Fibroblast of lung (primary cell): ENCODE data around the gene ALPK3.

Source experiments
- EZH2 ChIP-seq: IDR thresholded peaks from 2 replicates; pipeline ENCODE4 v1.5.1; 2012; ENCODE audit warnings: low read length, control low read depth, mild to moderate bottlenecking; ENCODE audit errors: missing control alignments
- TF ChIP-seq, protein P1 (sequence below), 2 donors: IDR thresholded peaks in 1 of 2; conservative IDR thresholded peaks in 1 of 2; 1 replicate in 1 of 2; 2 replicates in 1 of 2; pipeline ENCODE4 v1.5.1; 2011 to 2012; ENCODE audit warnings: low read length in 2 of 2, control low read depth in 1 of 2, inconsistent platforms in 1 of 2, low read depth in 1 of 2, mild to moderate bottlenecking in 1 of 2

DNA sequence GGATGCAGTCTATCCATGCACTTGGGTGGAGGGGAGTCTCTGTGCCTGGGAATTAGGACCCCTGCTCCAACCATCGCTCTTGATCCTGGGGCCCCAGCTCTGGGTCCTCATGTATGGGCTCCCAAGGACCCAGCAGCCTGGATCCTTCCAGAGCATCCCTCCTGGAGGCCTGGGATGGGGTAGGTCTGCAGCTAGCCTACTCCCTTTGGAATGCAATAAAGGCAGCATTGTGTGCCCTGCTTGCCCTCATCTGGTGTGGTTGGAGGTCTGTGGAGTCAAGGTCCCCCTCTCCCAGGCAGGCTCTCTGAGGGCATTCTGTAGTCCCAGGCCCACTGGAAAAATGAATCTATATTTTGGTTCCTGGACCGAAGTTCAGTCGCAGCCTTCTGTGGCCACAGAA is 52.4 kb downstream of the ALPK3 start:
- TF ChIP-seq, protein P1, sequence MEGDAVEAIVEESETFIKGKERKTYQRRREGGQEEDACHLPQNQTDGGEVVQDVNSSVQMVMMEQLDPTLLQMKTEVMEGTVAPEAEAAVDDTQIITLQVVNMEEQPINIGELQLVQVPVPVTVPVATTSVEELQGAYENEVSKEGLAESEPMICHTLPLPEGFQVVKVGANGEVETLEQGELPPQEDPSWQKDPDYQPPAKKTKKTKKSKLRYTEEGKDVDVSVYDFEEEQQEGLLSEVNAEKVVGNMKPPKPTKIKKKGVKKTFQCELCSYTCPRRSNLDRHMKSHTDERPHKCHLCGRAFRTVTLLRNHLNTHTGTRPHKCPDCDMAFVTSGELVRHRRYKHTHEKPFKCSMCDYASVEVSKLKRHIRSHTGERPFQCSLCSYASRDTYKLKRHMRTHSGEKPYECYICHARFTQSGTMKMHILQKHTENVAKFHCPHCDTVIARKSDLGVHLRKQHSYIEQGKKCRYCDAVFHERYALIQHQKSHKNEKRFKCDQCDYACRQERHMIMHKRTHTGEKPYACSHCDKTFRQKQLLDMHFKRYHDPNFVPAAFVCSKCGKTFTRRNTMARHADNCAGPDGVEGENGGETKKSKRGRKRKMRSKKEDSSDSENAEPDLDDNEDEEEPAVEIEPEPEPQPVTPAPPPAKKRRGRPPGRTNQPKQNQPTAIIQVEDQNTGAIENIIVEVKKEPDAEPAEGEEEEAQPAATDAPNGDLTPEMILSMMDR (conservative IDR thresholded peaks at IDR 0.05 in 1 of 2, IDR thresholded peaks at IDR 0.05 in 1 of 2; ENCODE audit: low read depth in 1 of 2, low read length in 2 of 2) = no peak
- no peak for TF ChIP-seq EZH2
